ENCODE results near the gene PRR16. TPM values are rescaled to one million over a fixed set of nuclear protein-coding genes. Genes with fewer than 3 reads are reported as not detected.

Gene PRR16
- total and polyA plus RNA-seq, 2 experiments from 2014 or later = 32.5 to 68.8 TPM

- H3K27ac ChIP-seq = no peak overlapping the region
- TF ChIP-seq EZH2 (IDR thresholded peaks at IDR 0.05; ENCODE audit: insufficient read depth, poor library complexity, severe bottlenecking) (no peak), EZH2phosphoT487 (IDR thresholded peaks at IDR 0.05; ENCODE audit: insufficient read depth, low read depth) (no peak)
- H3K9ac ChIP-seq = no peak overlapping the region
- H3F3A ChIP-seq (ENCODE audit: insufficient read depth) = peaks cover 23% of the 10 kb centered on the region
- H3K36me3 ChIP-seq (ENCODE audit: low read depth) = no peaks in the 10 kb centered on the region
- in situ Hi-C loops (cut with MboI) = no loop called here
- no peak overlapping the region for H2AFZ ChIP-seq
- H3K9me2 ChIP-seq (ENCODE audit: insufficient read depth) = no peaks in the 10 kb centered on the region
- H3K4me2 ChIP-seq (ENCODE audit: unreplicated experiment) = no peak overlapping the region
- no peak for DNase-seq
- H4K20me1 ChIP-seq (ENCODE audit: insufficient read depth) = no peaks in the 10 kb centered on the region
- 91 to 93% methylated on average over 13 of the region's 13 CpGs for WGBS, 2 experiments (ENCODE audit: low coverage in 1 of 2, low lambda C conversion rate in 2 of 2, missing lambda C conversion rate in 2 of 2)
- no peaks in the 10 kb centered on the region for H3K9me3 ChIP-seq (ENCODE audit: low read depth)
- H3K4me3 ChIP-seq = no peak overlapping the region
- H3K27me3 ChIP-seq (replicated peaks; ENCODE audit: insufficient read depth) = no peaks in the 10 kb centered on the region
- H3K79me2 ChIP-seq (ENCODE audit: insufficient read depth) = peaks cover 91% of the 10 kb centered on the region
- peaks cover 44% of the 10 kb centered on the region for H3K4me1 ChIP-seq (ENCODE audit: insufficient read depth)
Measured at GRCh38 chr5:120512791-120513650, 48.9 kb downstream of the PRR16 start.

DNA sequence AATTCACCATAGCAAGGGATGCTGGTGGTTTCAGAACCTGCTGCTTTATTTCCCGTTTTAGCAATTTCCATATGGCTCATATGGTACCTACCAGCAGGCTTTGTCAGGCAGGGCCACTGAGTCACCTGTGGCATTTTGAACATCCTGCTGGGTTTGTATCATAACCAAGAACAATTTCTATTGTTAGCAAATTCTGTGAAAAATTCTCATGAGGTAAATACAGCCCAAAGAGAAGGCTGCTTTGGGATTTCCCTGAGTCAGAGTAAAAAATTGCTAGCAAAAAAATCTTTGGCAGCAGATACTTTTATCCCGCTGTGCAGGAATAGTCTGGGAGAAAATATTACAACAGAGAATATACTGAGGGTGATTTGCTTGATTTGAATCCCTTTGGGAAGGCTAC is 52.7 kb downstream of the PRR16 start:
- Histone ChIP-seq H2AFZ (no peak overlapping the region), H3K79me2 (ENCODE audit: insufficient read depth) (peaks cover 91% of the 10 kb centered on the region), H3K9ac (no peak overlapping the region), H3K4me2 (ENCODE audit: unreplicated experiment) (peak overlapping the region; percentile 56), H3K4me1 (ENCODE audit: insufficient read depth) (peaks cover 26% of the 10 kb centered on the region), H3K27me3 (replicated peaks; ENCODE audit: insufficient read depth) (no peaks in the 10 kb centered on the region), H3K9me3 (ENCODE audit: low read depth) (no peaks in the 10 kb centered on the region), H3K4me3 (no peak overlapping the region), H3K27ac (peak overlapping the region; percentile 34), H3F3A (ENCODE audit: insufficient read depth) (peaks cover 13% of the 10 kb centered on the region), H4K20me1 (ENCODE audit: insufficient read depth) (no peaks in the 10 kb centered on the region), H3K9me2 (ENCODE audit: insufficient read depth) (no peaks in the 10 kb centered on the region), H3K36me3 (ENCODE audit: low read depth) (no peaks in the 10 kb centered on the region)
- in situ Hi-C loops (cut with MboI) = no loop called here
- TF ChIP-seq EZH2 (IDR thresholded peaks at IDR 0.05; ENCODE audit: insufficient read depth, poor library complexity, severe bottlenecking) (no peak), EZH2phosphoT487 (IDR thresholded peaks at IDR 0.05; ENCODE audit: insufficient read depth, low read depth) (no peak)
- WGBS, 2 experiments (ENCODE audit: low coverage in 1 of 2, low lambda C conversion rate in 2 of 2, missing lambda C conversion rate in 2 of 2) = 28 to 30% methylated on average over 2 of the region's 2 CpGs
- peak; percentile 83 for DNase-seq

- TF ChIP-seq EZH2 (IDR thresholded peaks at IDR 0.05; ENCODE audit: insufficient read depth, poor library complexity, severe bottlenecking) (no peak), EZH2phosphoT487 (IDR thresholded peaks at IDR 0.05; ENCODE audit: insufficient read depth, low read depth) (no peak)
- H3K4me3 ChIP-seq = no peak overlapping the region
- H3K27ac ChIP-seq = peak overlapping the region; percentile 34
- peak overlapping the region; percentile 56 for H3K4me2 ChIP-seq (ENCODE audit: unreplicated experiment)
- H2AFZ ChIP-seq = peak overlapping the region; percentile 15; the same call in 1 of the 2 replicates
- in situ Hi-C loops (cut with MboI) = no loop called here
- H3K9me2 ChIP-seq (ENCODE audit: insufficient read depth) = no peaks in the 10 kb centered on the region
- H3K36me3 ChIP-seq (ENCODE audit: low read depth) = no peaks in the 10 kb centered on the region
- WGBS, 2 experiments (ENCODE audit: low coverage in 1 of 2, low lambda C conversion rate in 2 of 2, missing lambda C conversion rate in 2 of 2) = 65% methylated on average over 5 of the region's 5 CpGs
- no peaks in the 10 kb centered on the region for H3K27me3 ChIP-seq (replicated peaks; ENCODE audit: insufficient read depth)
- 0 out of 2 replicates have a peak overlapping the region, but pooled peaks have one; percentile 2 for H3K9ac ChIP-seq
- no peaks in the 10 kb centered on the region for H3K9me3 ChIP-seq (ENCODE audit: low read depth)
- peaks cover 26% of the 10 kb centered on the region for H3K4me1 ChIP-seq (ENCODE audit: insufficient read depth)
- peaks cover 13% of the 10 kb centered on the region for H3F3A ChIP-seq (ENCODE audit: insufficient read depth)
- peak; percentile 28 for DNase-seq
- H3K79me2 ChIP-seq (ENCODE audit: insufficient read depth) = peaks cover 89% of the 10 kb centered on the region
- no peaks in the 10 kb centered on the region for H4K20me1 ChIP-seq (ENCODE audit: insufficient read depth)
Measured at GRCh38 chr5:120517607-120518252, 53.6 kb downstream of the PRR16 start.

- no peaks in the 10 kb centered on the region for H3K9me3 ChIP-seq (ENCODE audit: low read depth)
- H3K4me1 ChIP-seq (ENCODE audit: insufficient read depth) = peaks cover 26% of the 10 kb centered on the region
- H3K9me2 ChIP-seq (ENCODE audit: insufficient read depth) = no peaks in the 10 kb centered on the region
- DNase-seq = no peak
- no peak overlapping the region for H3K27ac ChIP-seq
- no peak overlapping the region for H3K9ac ChIP-seq
- no peak overlapping the region for H2AFZ ChIP-seq
- 72 to 85% methylated on average over 1 of the region's 1 CpG for WGBS, 2 experiments (ENCODE audit: low coverage in 1 of 2, low lambda C conversion rate in 2 of 2, missing lambda C conversion rate in 2 of 2)
- H3F3A ChIP-seq (ENCODE audit: insufficient read depth) = peaks cover 13% of the 10 kb centered on the region
- in situ Hi-C loops (cut with MboI) = no loop called here
- no peak overlapping the region for H3K4me2 ChIP-seq (ENCODE audit: unreplicated experiment)
- H3K27me3 ChIP-seq (replicated peaks; ENCODE audit: insufficient read depth) = no peaks in the 10 kb centered on the region
- no peaks in the 10 kb centered on the region for H3K36me3 ChIP-seq (ENCODE audit: low read depth)
- H4K20me1 ChIP-seq (ENCODE audit: insufficient read depth) = no peaks in the 10 kb centered on the region
- H3K4me3 ChIP-seq = no peak overlapping the region
- H3K79me2 ChIP-seq (ENCODE audit: insufficient read depth) = peaks cover 89% of the 10 kb centered on the region
- TF ChIP-seq EZH2phosphoT487 (IDR thresholded peaks at IDR 0.05; ENCODE audit: insufficient read depth, low read depth) (no peak), EZH2 (IDR thresholded peaks at IDR 0.05; ENCODE audit: insufficient read depth, poor library complexity, severe bottlenecking) (no peak)
Measured at GRCh38 chr5:120518581-120518980, 54.5 kb downstream of the PRR16 start.
